WTC11 (cell line): Measurements from ENCODE around the gene NFE2L3. TPM values are rescaled to one million over a fixed set of nuclear protein-coding genes. Genes with fewer than 3 reads are reported as not detected.

Experiments used
- ATAC-seq: fragments of 200-7000 bp; cut with Tn5 transposase; 2 replicates; pipeline ENCODE4 v1.10.0; 2021; ENCODE audit warnings: mild to moderate bottlenecking, moderate library complexity
- CTCF ChIA-PET: fragments of 300-600 bp; sonication (Branson Sonifier 250); formaldehyde crosslinking; loops from one replicate; lab custom pipeline; 2021; ENCODE audit warnings: antibody characterized with exemption; lab: Charles Lee
- POLR2A ChIA-PET: fragments of 350-600 bp; sonication (Branson Sonifier 250); formaldehyde crosslinking; loops from one replicate; lab custom pipeline; 2021; ENCODE audit warnings: antibody characterized with exemption; lab: Charles Lee
- DNase-seq: peaks from one replicate; pipeline ENCODE4 v3.0.0; 2021; ENCODE audit warnings: low spot score
- H3K27ac Mint-ChIP-seq: 2 replicates; pipeline ENCODE4 v1.8.0; 2021; ENCODE audit warnings: mixed read lengths
- H3K27me3 Mint-ChIP-seq: 2 replicates; pipeline ENCODE4 v1.8.0; 2021; ENCODE audit warnings: low read depth, mild to moderate bottlenecking, moderate library complexity, mixed read lengths
- H3K36me3 Mint-ChIP-seq: 2 replicates; pipeline ENCODE4 v1.8.0; 2021; ENCODE audit warnings: mixed read lengths
- H3K4me1 Mint-ChIP-seq: 2 replicates; pipeline ENCODE4 v1.8.0; 2022; ENCODE audit warnings: mixed read lengths
- H3K4me3 Mint-ChIP-seq: 2 replicates; pipeline ENCODE4 v1.8.0; 2021; ENCODE audit warnings: mild to moderate bottlenecking, moderate library complexity, mixed read lengths
- H3K9me3 Mint-ChIP-seq: 2 replicates; pipeline ENCODE4 v1.8.0; 2021; ENCODE audit warnings: mixed read lengths
- ARID4B ChIP-seq: sonication (generic); formaldehyde crosslinking; IDR thresholded peaks from 2 replicates; pipeline ENCODE4 v1.8.0; 2023; ENCODE audit warnings: missing genetic modification reagents, mild to moderate bottlenecking, borderline replicate concordance
- ATF2 ChIP-seq: sonication (generic); formaldehyde crosslinking; IDR thresholded peaks from 2 replicates; pipeline ENCODE4 v1.8.1; 2022; ENCODE audit warnings: low read depth, missing genetic modification reagents, borderline replicate concordance
- CDX4 ChIP-seq: fragments of 250-450 bp; sonication (Bioruptor Pico); IDR thresholded peaks from 2 replicates; pipeline ENCODE4 v1.9.0; 2021; ENCODE audit warnings: moderate library complexity, mild to moderate bottlenecking, inconsistent platforms, borderline replicate concordance
- ERG ChIP-seq: fragments of 250-450 bp; sonication (Bioruptor Pico); IDR thresholded peaks from 2 replicates; pipeline ENCODE4 v1.8.0; 2021; ENCODE audit warnings: mild to moderate bottlenecking
- ESRRA ChIP-seq: sonication (generic); formaldehyde crosslinking; IDR thresholded peaks from 2 replicates; pipeline ENCODE4 v1.8.1; 2022; ENCODE audit warnings: mild to moderate bottlenecking, missing genetic modification reagents, borderline replicate concordance
- FOXP1 ChIP-seq: sonication (generic); formaldehyde crosslinking; IDR thresholded peaks from 2 replicates; pipeline ENCODE4 v1.8.0; 2022; ENCODE audit warnings: missing genetic modification reagents, mild to moderate bottlenecking, moderate library complexity, borderline replicate concordance
- GTF2I ChIP-seq: fragments of 250-450 bp; sonication (Bioruptor Pico); conservative IDR thresholded peaks from 2 replicates; pipeline ENCODE4 v1.4.0; 2021; ENCODE audit warnings: mild to moderate bottlenecking
- IRF1 ChIP-seq: sonication (generic); formaldehyde crosslinking; IDR thresholded peaks from 2 replicates; pipeline ENCODE4 v1.8.0; 2023; ENCODE audit warnings: missing genetic modification reagents
- KAT7 ChIP-seq: sonication (generic); formaldehyde crosslinking; IDR thresholded peaks from 2 replicates; pipeline ENCODE4 v1.8.1; 2023; ENCODE audit warnings: missing genetic modification reagents, mild to moderate bottlenecking, borderline replicate concordance
- NR1H2 ChIP-seq: sonication (generic); formaldehyde crosslinking; IDR thresholded peaks from 2 replicates; pipeline ENCODE4 v1.9.0; 2021; ENCODE audit warnings: mild to moderate bottlenecking, moderate library complexity, missing genetic modification reagents
- TEAD4 ChIP-seq: sonication (generic); formaldehyde crosslinking; IDR thresholded peaks from 2 replicates; pipeline ENCODE4 v1.8.0; 2022; ENCODE audit warnings: mild to moderate bottlenecking, missing genetic modification reagents
- ZMAT4 ChIP-seq: fragments of 250-450 bp; sonication (Bioruptor Pico); IDR thresholded peaks from 2 replicates; pipeline ENCODE4 v1.9.0; 2021; ENCODE audit warnings: mild to moderate bottlenecking
- ZNF232 ChIP-seq: sonication (generic); formaldehyde crosslinking; IDR thresholded peaks from 2 replicates; pipeline ENCODE4 v1.8.0; 2022; ENCODE audit warnings: mild to moderate bottlenecking, missing genetic modification reagents
- ZNF281 ChIP-seq: sonication (generic); formaldehyde crosslinking; IDR thresholded peaks from 2 replicates; pipeline ENCODE4 v1.8.0; 2023; ENCODE audit warnings: mild to moderate bottlenecking, missing genetic modification reagents
- ZNF532 ChIP-seq: fragments of 250-450 bp; sonication (Bioruptor Pico); IDR thresholded peaks from 2 replicates; pipeline ENCODE4 v1.9.0; 2021; ENCODE audit warnings: mild to moderate bottlenecking, borderline replicate concordance
- total RNA-seq: library from RNA; stranded (reverse); gene quantifications from 3 replicates; pipeline ENCODE4 v1.2.3, GENCODE V29; 2021

Gene NFE2L3
- total RNA-seq, 1 experiment from 2014 or later = 66.8 TPM

- H3K9me3 Mint-ChIP-seq = no peaks in the 10 kb centered on the region
- TF ChIP-seq ESRRA (CRISPR knock-in tag) (peak; percentile 41; the same call in 1 of the 2 replicates), FOXP1 (no peak), ZNF532 (no peak)
- peaks cover 36% of the 10 kb centered on the region for H3K4me1 Mint-ChIP-seq
- peaks cover 3% of the 10 kb centered on the region for H3K27me3 Mint-ChIP-seq
- H3K27ac Mint-ChIP-seq = peak overlapping the region; percentile 93
- CTCF ChIA-PET = no interaction called here
- H3K4me3 Mint-ChIP-seq = peak overlapping the region; percentile 89
- ATAC-seq (no peak), DNase-seq (peak; percentile 22)
- POLR2A ChIA-PET = interaction anchor here (0.6 to 2.4 kb wide), 9 partner anchors 10 to 1077 kb away, joined by 3 to 10 read pairs (median 4); partner anchors contain the start of gene NFE2L3
- peaks cover 73% of the 10 kb centered on the region for H3K36me3 Mint-ChIP-seq
These were observed 50.3 kb downstream of the NFE2L3 start for GRCh38 chr7:26202019-26202990.

- Mint-ChIP-seq H3K4me1 (peaks cover 35% of the 10 kb centered on the region), H3K27ac (peak overlapping the region; percentile 93), H3K36me3 (peaks cover 74% of the 10 kb centered on the region), H3K4me3 (peak overlapping the region; percentile 89), H3K27me3 (peaks cover 3% of the 10 kb centered on the region), H3K9me3 (no peaks in the 10 kb centered on the region)
- POLR2A ChIA-PET = interaction anchor here (0.9 to 2.4 kb wide), 2 partner anchors 10 to 1077 kb away, joined by 3 to 6 read pairs; no protein-coding TSS in a partner anchor
- ATAC-seq (no peak), DNase-seq (no peak)
- CTCF ChIA-PET = no interaction called here
- TF ChIP-seq ZNF232 (CRISPR knock-in tag) (no peak), ZMAT4 (no peak), TEAD4 (CRISPR knock-in tag) (no peak), ERG (CRISPR knock-in tag) (no peak), GTF2I (CRISPR knock-in tag) (no peak), ZNF281 (CRISPR knock-in tag) (no peak), IRF1 (no peak), NR1H2 (CRISPR knock-in tag) (no peak), KAT7 (no peak), CDX4 (no peak), ARID4B (CRISPR knock-in tag) (no peak), ATF2 (no peak)
These were observed 51.0 kb downstream of the NFE2L3 start for GRCh38 chr7:26203016-26203415.
